DND-41 (cell line): ENCODE data around the gene ANTKMT.

ENCODE experiments used
- ATAC-seq: fragments of 200-7000 bp; cut with Tn5 transposase; 3 replicates; pipeline ENCODE4 v1.9.1; 2021; ENCODE audit warnings: low read depth; ENCODE audit not compliant: insufficient read depth
- DNase-seq: peaks from one replicate; pipeline ENCODE4 v3.0.0-alpha.2; 2020
- H2AFZ ChIP-seq: 2 replicates; pipeline ENCODE4 v1.6.0; 2012; ENCODE audit warnings: low read depth, low read length
- H3K27ac ChIP-seq: 2 replicates; pipeline ENCODE4 v1.5.1; 2012; ENCODE audit warnings: low read length, inconsistent platforms
- H3K27me3 ChIP-seq: fragments of 200-600 bp; sonication (generic); 2 replicates; pipeline ENCODE4 v1.6.0; 2012; ENCODE audit warnings: low read length, mild to moderate bottlenecking, inconsistent platforms; ENCODE audit not compliant: insufficient read depth, poor library complexity
- H3K36me3 ChIP-seq: 2 replicates; pipeline ENCODE4 v1.5.1; 2012; ENCODE audit warnings: low read length, inconsistent platforms; ENCODE audit not compliant: insufficient read depth
- H3K4me1 ChIP-seq: 2 replicates; pipeline ENCODE4 v1.5.1; 2012; ENCODE audit warnings: mild to moderate bottlenecking, low read length; ENCODE audit not compliant: insufficient read depth
- H3K4me2 ChIP-seq: 2 replicates; pipeline ENCODE4 v1.6.0; 2012; ENCODE audit warnings: mild to moderate bottlenecking, moderate library complexity, low read length, inconsistent platforms; ENCODE audit not compliant: insufficient read depth
- H3K4me3 ChIP-seq, 2 experiments: fragments of 200-600 bp in 1 of 2; shearing (Covaris generic) in 1 of 2; 2 replicates each; pipeline ENCODE4 v1.5.1; 2012 to 2016; ENCODE audit warnings: inconsistent platforms in 2 of 2, low read length in 2 of 2, mild to moderate bottlenecking in 2 of 2, low read depth in 1 of 2, moderate library complexity in 1 of 2
- H3K79me2 ChIP-seq: 2 replicates; pipeline ENCODE4 v1.6.0; 2012; ENCODE audit warnings: low read length, inconsistent platforms; ENCODE audit not compliant: insufficient read depth
- H3K9ac ChIP-seq: 2 replicates; pipeline ENCODE4 v1.6.0; 2012; ENCODE audit warnings: low read depth, mild to moderate bottlenecking, inconsistent platforms, low read length, moderate library complexity
- H3K9me3 ChIP-seq: 2 replicates; pipeline ENCODE4 v1.5.1; 2012; ENCODE audit warnings: low read length, moderate library complexity, mild to moderate bottlenecking, inconsistent platforms; ENCODE audit not compliant: insufficient read depth, severe bottlenecking
- H4K20me1 ChIP-seq: 2 replicates; pipeline ENCODE4 v1.6.0; 2012; ENCODE audit warnings: low read length; ENCODE audit not compliant: insufficient read depth
- CTCF ChIP-seq: IDR thresholded peaks from 2 replicates; pipeline ENCODE4 v1.5.1; 2012; ENCODE audit warnings: borderline replicate concordance, low read length, moderate library complexity, mild to moderate bottlenecking; ENCODE audit not compliant: poor library complexity, severe bottlenecking; ENCODE audit errors: extremely low read depth
- EZH2 ChIP-seq: IDR thresholded peaks from 3 replicates; pipeline ENCODE4 v1.6.1; 2012; ENCODE audit warnings: borderline replicate concordance, low read depth, mild to moderate bottlenecking, moderate library complexity, low read length, inconsistent platforms; ENCODE audit not compliant: severe bottlenecking

Gene ANTKMT

GRCh38 chr16:720990-721764 is at the start of gene ANTKMT:
Gene ANTKMT (plus strand): TSS chr16:721146. CDS start chr16:721275, 129 bp downstream.
- H3K79me2 ChIP-seq, result peaks cover 7% of the 10 kb centered on the region
- H4K20me1 ChIP-seq, result peaks cover 60% of the 10 kb centered on the region

GRCh38 chr16:671353-672131 is 49.4 kb upstream of the ANTKMT start:
- no peaks in the 10 kb centered on the region for H3K9me3 ChIP-seq
- H3K27ac ChIP-seq, result no peak overlapping the region
- DNase-seq (no peak), ATAC-seq (no peak)
- H3K9ac ChIP-seq, result no peak overlapping the region
- no peak for TF ChIP-seq EZH2
- no peak for TF ChIP-seq CTCF
- peaks cover 40% of the 10 kb centered on the region for H3K79me2 ChIP-seq
- no peaks in the 10 kb centered on the region for H3K27me3 ChIP-seq
- peaks cover 31% of the 10 kb centered on the region for H3K4me1 ChIP-seq
- H4K20me1 ChIP-seq, result peaks cover 57% of the 10 kb centered on the region
- no peak overlapping the region for H2AFZ ChIP-seq
- no peak overlapping the region for H3K4me3 ChIP-seq
- H3K4me2 ChIP-seq, result no peak overlapping the region
- peaks cover 69% of the 10 kb centered on the region for H3K36me3 ChIP-seq

More at GRCh38 chr16:720990-721764, at the start of gene ANTKMT:
- H3K4me2 ChIP-seq, result peak within 1 kb of the TSS; percentile 86
- H3K27me3 ChIP-seq, result peaks cover 6% of the 10 kb centered on the region
- TF ChIP-seq EZH2 (no peak), CTCF (no peak)
- no peaks in the 10 kb centered on the region for H3K9me3 ChIP-seq
- peak within 1 kb of the TSS; percentile 67 for H2AFZ ChIP-seq
- peak within 1 kb of the TSS; percentile 28 to 67; a peak in 3 of 4 replicates for H3K4me3 ChIP-seq
- peak; percentile 81 for DNase-seq
- peak; percentile 68 for ATAC-seq
- H3K27ac ChIP-seq, result peak within 1 kb of the TSS; percentile 79
- peak within 1 kb of the TSS; percentile 79 for H3K9ac ChIP-seq
- peaks cover 12% of the 10 kb centered on the region; the same call in 1 of the 2 replicates for H3K36me3 ChIP-seq
- peaks cover 57% of the 10 kb centered on the region for H3K4me1 ChIP-seq

GRCh38 chr16:672371-672770 is 48.6 kb upstream of the ANTKMT start:
- peaks cover 37% of the 10 kb centered on the region for H3K79me2 ChIP-seq
- H3K27ac ChIP-seq, result no peak overlapping the region
- no peak overlapping the region for H2AFZ ChIP-seq
- H3K27me3 ChIP-seq, result no peaks in the 10 kb centered on the region
- DNase-seq (no peak), ATAC-seq (no peak)
- no peak overlapping the region for H3K4me2 ChIP-seq
- no peak overlapping the region for H3K4me3 ChIP-seq
- H3K9me3 ChIP-seq, result no peaks in the 10 kb centered on the region
- H3K36me3 ChIP-seq, result peaks cover 61% of the 10 kb centered on the region
- TF ChIP-seq EZH2 (no peak), CTCF (no peak)
- peaks cover 57% of the 10 kb centered on the region for H4K20me1 ChIP-seq
- no peak overlapping the region for H3K9ac ChIP-seq
- H3K4me1 ChIP-seq, result peaks cover 24% of the 10 kb centered on the region
